ENCODE measurements around the gene JARID2.

DNA sequence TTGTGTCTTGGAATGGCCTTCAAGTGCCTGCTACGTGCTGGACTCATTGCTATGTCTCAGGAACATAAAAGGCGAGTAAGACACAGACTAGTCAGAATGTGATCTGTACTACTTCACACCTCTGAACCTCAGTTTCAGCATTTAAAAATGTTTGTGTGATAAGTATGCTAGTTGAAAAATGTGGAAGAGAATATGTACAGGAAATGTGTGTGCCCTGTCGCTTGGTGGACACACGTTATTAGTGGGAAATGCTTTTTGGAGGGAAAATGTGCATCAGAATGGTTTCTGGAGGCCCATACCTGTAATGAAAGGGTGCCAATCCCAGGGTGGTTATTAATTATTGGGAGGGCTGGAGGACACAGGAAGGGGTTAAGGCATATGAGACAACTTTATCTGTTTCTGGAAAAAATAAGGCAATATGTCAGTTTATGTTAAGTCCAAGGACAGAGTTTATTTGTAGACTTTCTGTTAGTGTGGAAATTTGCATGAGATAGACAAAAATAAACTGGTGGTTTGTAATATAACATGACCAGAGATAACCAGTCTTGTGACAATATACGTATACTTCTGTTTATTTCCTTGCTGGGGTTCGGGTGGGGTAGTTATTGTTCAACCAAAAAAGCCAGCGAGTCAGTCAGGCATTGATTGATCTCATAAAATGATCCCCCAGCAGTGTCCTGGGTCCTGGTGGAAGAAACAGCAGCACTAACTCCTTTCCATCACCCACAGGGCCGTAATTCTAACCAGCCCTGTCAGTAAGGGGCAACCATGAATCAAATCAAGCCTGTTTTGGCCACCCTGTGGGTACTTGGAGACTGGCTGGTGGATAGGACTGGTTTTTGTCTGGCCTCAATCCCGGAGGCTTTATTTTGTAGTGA is 117.9 kb downstream of the JARID2 start:
- TF ChIP-seq, protein P1, sequence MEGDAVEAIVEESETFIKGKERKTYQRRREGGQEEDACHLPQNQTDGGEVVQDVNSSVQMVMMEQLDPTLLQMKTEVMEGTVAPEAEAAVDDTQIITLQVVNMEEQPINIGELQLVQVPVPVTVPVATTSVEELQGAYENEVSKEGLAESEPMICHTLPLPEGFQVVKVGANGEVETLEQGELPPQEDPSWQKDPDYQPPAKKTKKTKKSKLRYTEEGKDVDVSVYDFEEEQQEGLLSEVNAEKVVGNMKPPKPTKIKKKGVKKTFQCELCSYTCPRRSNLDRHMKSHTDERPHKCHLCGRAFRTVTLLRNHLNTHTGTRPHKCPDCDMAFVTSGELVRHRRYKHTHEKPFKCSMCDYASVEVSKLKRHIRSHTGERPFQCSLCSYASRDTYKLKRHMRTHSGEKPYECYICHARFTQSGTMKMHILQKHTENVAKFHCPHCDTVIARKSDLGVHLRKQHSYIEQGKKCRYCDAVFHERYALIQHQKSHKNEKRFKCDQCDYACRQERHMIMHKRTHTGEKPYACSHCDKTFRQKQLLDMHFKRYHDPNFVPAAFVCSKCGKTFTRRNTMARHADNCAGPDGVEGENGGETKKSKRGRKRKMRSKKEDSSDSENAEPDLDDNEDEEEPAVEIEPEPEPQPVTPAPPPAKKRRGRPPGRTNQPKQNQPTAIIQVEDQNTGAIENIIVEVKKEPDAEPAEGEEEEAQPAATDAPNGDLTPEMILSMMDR (IDR thresholded peaks at IDR 0.05; ENCODE audit: poor library complexity, severe bottlenecking) = no peak
- TF ChIP-seq RAD21 (conservative IDR thresholded peaks at IDR 0.05) (no peak), EZH2 (IDR thresholded peaks at IDR 0.05; ENCODE audit: borderline replicate concordance, insufficient read depth, low read length, poor library complexity, severe bottlenecking) (no peak), POLR2AphosphoS5 (IDR thresholded peaks at IDR 0.05) (no peak), TAF1 (IDR thresholded peaks at IDR 0.05; ENCODE audit: low read depth) (no peak), EP300 (conservative IDR thresholded peaks at IDR 0.05; ENCODE audit: poor library complexity, severe bottlenecking) (no peak)
- TF ChIP-seq, protein P2, sequence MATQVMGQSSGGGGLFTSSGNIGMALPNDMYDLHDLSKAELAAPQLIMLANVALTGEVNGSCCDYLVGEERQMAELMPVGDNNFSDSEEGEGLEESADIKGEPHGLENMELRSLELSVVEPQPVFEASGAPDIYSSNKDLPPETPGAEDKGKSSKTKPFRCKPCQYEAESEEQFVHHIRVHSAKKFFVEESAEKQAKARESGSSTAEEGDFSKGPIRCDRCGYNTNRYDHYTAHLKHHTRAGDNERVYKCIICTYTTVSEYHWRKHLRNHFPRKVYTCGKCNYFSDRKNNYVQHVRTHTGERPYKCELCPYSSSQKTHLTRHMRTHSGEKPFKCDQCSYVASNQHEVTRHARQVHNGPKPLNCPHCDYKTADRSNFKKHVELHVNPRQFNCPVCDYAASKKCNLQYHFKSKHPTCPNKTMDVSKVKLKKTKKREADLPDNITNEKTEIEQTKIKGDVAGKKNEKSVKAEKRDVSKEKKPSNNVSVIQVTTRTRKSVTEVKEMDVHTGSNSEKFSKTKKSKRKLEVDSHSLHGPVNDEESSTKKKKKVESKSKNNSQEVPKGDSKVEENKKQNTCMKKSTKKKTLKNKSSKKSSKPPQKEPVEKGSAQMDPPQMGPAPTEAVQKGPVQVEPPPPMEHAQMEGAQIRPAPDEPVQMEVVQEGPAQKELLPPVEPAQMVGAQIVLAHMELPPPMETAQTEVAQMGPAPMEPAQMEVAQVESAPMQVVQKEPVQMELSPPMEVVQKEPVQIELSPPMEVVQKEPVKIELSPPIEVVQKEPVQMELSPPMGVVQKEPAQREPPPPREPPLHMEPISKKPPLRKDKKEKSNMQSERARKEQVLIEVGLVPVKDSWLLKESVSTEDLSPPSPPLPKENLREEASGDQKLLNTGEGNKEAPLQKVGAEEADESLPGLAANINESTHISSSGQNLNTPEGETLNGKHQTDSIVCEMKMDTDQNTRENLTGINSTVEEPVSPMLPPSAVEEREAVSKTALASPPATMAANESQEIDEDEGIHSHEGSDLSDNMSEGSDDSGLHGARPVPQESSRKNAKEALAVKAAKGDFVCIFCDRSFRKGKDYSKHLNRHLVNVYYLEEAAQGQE (IDR thresholded peaks at IDR 0.05; ENCODE audit: borderline replicate concordance) = no peak
